Measurements from ENCODE around the gene AHCYL2. TPM values are rescaled to one million over a fixed set of nuclear protein-coding genes. Genes with fewer than 3 reads are reported as not detected.

AHCYL2 gene
- 11.4 and 16.6 TPM in 2 replicates for total RNA-seq

DNA sequence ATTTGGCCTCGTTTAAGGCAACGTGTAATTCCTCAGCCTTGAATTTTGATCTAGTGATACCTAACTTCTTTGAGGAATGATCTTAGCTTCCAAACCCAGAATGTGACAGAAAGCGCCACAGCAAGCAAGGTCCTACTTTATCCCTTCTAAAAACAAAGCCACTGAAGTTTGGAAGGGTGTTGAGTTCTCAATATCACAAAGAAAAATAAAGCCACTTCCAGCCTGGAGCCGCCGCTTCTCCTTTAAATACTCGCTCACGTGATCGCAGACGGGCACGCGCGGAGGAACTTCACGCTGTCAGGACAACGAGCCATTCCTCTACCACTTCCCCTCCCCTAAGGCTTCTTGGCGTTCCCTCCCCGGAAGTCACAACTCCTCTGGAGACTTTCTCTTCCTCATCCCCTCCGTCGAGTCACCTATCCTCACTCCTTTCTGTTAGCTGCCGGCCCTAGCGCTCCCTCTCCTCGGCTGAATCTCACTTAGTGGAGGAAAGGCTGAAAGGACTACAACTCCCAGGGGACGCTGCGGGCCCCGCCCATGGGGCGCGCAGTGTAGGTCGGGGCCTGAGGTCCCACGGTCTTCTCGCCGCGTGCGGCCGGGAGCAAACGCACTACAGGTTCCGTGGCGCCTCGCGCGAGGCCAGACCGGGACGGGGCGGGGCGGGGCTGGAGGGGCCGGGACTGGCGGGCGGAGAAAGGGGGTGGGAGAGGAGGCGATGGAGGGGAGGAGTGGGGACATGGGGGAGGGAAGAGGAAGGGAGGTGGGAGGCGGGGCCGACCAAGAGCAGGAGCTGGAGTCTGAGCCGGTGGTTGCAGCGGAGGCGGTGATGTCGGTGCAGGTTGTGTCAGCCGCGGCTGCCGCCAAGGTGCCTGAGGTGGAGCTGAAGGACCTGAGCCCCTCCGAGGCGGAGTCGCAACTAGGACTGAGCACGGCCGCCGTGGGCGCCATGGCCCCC lies at the start of gene AHCYL2:
Gene AHCYL2 (plus strand): TSS at position 780 of the 955 bp plus-strand sequence.

DNA sequence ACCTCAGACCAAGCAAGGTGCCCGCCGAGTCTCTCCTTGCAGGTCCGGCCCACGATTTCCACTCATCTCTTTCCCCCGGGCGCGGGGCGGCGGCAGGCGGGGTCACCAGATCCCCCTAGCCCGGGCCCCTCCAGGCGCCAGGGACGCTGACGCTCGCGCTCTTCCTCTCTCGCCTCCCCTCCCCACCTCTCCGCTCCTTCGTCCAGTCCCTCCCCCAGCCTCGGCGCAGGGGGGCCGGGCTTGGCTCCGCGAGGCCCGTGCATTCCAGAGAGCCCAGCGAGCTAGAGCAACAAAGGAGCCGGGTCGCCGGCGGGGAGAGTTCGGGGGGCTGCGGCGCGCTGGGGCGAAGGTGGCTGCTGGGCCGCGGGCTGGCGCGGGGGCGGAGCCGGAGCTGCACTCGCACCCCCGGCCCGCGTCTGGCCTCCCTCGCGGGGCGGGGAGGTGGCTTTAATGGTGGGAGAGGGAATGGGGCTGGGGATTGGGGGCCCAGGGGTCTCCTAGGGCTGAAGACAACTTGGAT lies 36.4 kb upstream of the AHCYL2 start, which contains the start of gene SMO:
Gene SMO (plus strand): TSS at position 262 of the 520 bp plus-strand sequence. CDS start 519 bp downstream, outside the sequence.

DNA sequence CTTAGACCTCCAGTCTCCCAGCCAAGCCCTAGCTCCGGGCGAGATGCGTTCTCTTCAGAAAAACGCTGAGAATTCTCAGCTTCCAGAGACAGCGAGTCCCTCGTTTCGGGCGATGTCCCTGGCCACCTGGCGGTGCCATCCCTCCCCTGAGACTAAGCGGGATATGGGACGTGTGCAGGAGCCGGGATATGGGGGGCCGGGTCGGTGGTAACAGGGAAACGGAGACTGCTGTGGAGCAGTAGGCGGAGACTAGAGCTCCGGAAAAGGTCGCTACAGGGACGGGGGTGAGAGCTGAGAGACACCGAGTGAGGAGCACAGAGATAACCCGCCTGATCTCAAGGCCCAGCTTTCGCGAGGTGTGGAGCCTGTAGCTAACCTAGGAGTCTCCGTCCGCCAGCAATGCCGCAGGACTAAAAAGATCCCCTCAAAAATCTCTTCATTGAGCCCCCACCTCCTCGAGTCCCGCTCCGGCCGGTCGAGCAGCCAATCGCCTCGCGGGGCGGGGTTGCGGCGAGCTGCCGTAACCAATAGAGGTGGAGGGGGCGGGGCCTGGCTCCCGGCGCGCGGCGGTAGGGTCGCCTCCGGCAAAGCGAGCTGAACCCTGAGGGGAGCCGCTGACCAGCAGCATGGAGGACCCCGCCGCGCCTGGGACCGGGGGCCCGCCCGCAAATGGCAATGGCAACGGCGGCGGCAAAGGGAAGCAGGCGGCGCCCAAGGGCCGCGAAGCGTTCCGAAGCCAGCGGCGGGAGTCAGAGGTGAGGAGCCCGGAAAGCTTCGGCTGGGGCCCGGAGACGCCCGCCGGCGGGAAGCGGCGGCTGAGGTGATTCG lies 209.2 kb downstream of the AHCYL2 start, which contains the start of gene STRIP2:
Gene STRIP2 (plus strand): TSS at position 586 of the 828 bp plus-strand sequence. CDS start 41 bp downstream, at position 627.

Other genes starting within 250 kb of the AHCYL2 start
- 40.5 and 42.7 TPM in 2 replicates for gene TNPO3, start 169.9 kb upstream of the AHCYL2 start, total RNA-seq
- gene TSPAN33, start 80.3 kb upstream of the AHCYL2 start, total RNA-seq: 2.9 and 3.8 TPM in 2 replicates
- gene SMO, start 36.4 kb upstream of the AHCYL2 start, total RNA-seq: 6.5 and 7.5 TPM in 2 replicates
- gene STRIP2, start 209.4 kb downstream of the AHCYL2 start, total RNA-seq: 12.0 and 15.5 TPM in 2 replicates